Activated T-cell treated with anti-CD3 and anti-CD28 coated beads for 48 hours (primary cell): ENCODE measurements around the gene COL4A1.
A peak's percentile ranks its signal among the peaks of the same experiment; 100 is the strongest.

ENCODE experiments used
- DNase-seq: peaks from one replicate; pipeline ENCODE4 v3.0.0-alpha.2; 2020; ENCODE audit warnings: low read depth

The COL4A1 gene

DNA sequence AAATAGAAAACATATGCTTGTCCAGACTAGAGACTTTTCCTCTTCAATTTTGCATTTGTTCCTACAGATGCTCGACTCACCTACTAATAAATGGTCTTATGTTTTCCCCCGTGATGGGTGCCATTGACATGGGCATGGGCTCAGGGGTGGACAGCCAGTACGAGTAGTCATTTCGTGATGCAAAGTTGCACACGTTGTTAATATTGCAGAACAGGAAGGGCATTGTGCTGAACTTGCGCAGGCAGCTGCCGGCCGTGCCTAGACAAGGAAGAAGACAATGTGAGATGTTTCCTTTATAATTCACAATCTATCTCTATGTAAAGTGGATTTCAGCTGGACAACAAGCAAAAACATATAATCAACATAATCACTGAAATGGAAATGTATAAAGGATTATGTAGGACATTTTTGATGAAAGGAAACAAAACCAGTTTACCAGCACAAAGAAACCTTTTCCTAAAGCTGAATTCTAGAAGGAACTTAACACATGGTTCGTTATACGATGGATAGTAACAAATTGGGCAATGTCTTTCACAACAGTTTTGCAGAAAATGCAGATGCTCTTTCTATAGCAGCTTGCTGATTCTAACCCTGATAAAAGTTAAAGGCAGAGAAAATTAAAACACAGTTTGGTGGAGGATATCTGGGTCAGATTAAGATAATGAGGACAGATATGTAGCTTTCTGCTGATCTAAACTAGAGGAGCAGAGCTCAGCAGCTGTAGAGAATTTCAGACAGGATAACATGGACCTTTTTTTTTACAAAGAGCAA lies 145.7 kb downstream of the COL4A1 start:
- DNase-seq = no peak

DNA sequence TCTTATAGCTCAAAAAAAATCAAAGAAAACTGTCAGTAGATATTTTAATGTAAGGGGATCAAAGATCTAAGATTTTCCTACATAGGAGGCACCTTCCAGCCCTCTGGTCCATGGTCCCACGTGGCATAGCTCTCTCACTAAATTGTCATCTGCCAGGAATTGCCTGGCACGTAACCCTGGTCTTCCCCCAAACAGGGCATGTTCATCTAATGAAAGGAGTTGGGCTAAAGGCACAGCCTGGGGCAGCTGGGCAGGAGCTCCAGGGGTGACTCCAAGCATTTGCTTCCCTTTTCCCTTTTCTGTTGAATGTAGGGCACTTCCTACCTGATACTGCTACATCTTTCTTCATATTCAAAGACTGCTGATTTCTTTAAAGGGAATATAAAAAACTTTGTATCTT lies 148.7 kb downstream of the COL4A1 start:
- no peak for DNase-seq

DNA sequence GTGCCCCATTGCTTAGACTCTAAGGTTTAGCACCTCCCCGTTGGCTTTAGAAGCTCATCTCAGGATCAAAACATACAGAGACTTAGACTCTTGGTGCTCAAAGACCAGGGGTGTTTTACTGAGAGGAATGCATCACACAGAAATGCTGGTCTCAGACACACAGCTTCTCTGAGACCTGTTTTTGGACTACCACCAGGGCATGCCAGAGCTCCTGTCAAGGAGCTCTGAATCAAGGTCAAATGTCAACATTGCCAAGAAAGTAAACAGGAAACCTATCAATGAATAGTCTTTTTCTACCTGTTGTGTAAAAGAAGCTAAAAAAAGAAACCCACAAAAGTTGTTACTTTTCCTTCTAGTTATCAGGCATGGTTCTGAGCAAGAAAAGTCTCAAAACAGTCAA lies 149.2 kb downstream of the COL4A1 start:
- DNase-seq = no peak

DNA sequence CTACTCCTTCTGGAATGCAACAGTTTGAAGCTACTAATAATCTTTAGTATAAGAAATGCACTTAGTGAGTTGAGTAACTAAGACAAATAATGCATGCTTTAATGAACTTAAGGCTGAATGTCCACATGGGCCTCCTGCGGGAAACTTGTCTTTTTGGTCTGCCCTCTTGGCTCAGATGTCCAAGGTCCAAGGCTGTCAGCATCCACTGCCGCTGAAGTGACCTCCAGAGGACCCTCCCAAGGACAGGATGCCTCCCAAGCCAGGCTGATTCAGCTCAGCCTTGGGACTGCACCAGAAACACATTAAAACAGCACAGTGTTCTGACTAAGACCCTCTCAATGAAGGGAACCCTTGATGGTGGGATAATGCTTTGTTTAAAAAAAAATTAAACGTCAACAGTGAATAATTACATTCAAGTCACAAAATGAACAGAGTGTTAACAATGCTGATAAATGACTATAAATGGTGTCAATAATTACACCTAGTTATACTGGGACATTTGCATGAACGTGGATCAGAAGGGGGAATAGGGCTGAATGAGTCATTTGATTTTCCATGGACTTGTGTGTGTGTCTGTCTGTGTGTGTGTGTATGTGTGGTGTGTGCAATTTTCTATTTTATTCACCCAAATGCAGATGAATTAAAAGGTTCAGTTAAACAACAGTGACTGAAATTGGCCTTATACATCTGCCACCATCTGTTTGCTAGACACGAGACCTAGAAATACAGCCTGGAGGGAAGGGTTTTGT lies 150.5 kb downstream of the COL4A1 start:
- no peak for DNase-seq

DNA sequence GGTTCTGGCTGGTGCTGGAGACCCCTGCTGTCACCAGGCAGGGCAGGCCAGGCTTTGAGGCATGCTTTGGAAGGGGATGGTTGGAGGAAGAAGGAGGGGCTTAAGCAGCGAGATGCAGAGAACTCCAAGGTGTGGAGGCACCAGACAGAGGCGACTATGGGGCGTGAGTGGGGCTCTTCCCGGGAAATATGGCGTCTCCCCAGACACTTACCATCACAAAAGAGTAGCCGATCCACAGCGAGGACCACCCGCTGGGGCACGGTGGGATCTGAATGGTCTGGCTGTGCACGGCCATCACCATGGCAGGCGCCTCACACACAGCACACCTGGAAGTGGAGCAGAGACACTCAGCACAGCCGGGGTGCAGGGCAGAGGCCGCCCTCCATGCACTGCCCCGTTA lies 151.9 kb downstream of the COL4A1 start:
- DNase-seq = no peak

DNA sequence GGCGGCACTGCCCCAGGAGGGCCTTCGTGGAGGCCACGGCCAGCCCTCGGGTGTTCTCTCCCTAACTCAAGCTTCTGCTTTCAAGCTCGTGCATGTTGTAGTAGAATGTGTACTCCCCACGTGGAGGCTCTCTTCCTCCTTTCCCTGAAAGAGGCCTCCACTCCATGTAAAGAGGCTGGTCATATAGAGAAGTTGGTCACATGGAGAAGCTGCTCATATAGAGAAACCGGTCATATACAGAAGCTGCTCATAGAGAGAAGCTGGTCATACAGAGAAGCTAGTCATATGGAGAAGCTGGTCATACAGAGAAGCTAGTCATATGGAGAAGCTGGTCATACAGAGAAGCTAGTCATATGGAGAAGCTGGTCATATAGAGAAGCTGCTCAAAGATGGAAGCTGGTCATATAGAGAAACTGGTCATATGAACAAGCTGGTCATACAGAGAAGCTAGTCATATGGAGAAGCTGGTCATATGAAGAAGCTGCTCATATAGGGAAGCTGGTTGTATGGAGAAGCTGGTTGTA lies 152.5 kb downstream of the COL4A1 start:
- no peak for DNase-seq

DNA sequence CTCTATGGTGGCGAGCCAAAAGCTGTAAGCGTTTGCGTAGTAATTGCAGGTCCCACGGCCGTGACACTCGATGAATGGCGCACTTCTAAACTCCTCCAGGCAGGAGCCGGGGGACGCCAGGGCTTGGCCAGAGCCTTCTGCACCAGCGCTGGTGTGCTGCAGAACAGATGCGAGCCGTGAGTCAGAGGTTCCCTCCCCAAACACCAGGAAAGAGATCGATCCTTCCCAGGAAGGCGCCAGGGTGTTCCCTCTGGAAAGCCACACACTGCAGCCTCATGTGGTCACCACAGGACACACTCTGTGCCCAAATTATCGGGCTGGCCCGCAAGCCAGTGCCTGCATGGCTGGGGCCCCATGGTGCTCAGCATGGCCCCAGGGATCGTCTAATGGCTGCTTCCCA lies 154.6 kb downstream of the COL4A1 start:
- DNase-seq = no peak

DNA sequence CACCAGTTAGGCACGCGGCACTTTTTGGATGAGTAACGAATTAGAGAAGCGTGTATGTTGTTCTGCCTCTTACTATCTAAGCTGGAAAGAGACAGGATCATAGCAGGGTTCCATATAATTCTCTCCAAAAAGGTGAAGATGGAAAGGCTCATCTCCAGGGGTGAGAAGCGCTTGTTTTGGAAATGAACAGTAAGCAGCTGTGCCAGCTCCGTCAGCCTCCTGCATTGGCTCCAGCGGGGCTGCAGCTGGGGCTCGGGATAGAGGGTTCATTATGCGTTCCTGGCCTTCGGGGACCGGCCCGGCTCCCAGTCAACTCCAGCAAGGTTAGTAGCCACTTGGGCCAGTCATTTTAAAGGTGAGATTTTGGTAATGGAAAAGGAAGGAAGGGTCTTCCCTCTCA lies 155.5 kb downstream of the COL4A1 start:
- no peak for DNase-seq

DNA sequence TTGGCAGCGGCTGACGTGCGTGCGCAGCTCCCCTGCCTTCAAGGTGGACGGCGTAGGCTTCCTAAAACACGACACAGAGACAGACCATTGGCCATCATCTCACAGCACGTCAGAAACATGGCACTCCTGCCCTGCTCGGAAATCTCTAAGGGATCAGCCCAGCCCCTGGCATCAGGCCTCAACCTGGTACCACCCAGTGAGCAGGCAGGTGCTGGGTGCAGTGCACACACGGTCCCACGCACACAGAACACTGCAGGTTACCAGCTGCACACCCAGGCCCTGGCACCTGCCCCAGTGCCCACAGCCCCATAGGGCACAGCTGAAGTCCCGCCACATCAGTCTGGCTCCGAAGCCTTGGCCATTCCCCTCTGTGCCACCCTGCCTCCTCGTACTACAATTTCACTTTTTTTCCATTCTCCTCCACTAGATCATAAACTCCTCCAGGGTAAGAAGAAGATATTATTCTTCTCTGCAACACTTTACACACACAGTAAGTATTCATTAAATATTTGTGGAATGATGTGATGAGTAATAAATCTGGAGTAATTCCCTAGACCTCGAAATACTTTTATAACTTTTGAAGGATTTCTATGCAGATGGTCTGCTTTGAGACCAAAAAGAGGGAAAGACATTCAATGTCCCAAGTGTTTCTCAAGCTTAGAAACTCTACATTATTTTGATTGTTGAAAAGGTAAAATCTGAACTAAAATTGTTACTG lies 156.4 kb downstream of the COL4A1 start:
- no peak for DNase-seq

DNA sequence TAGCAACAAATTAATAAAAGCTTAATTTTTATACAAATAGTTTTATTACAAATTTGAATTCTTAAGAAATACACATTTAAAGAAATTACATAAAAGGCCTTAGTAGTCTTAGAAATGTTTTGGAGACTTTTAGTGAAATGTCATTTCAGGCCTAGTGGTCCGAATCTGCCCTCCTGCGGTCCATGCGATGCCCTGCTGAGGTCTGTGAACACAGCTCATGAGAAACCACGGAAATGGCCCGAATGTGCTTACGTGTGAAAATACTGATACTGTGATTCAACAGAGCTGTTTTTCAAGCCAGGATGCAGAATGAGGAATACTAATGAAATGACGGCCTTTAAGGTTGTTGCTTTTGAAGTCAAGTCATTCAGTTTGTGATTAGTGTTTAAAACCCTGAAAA lies 157.9 kb downstream of the COL4A1 start:
- no peak for DNase-seq

DNA sequence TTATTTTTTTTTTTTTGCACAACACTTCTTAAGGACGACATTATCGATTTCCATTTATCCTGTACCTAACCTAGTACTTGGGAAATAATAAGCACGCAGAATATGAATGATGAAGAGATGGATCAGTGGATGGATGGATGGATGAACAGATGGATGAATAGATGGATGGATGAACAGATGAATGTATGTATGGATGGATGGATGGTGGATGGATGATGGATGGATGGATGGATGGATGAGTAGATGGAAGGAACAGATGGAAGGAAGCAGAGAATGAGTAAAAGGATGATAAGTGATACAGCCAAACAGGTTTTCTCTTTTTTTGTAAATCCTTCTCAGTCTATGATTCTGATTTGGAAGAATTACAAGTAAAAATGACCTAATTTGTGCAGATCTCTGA lies 166.9 kb downstream of the COL4A1 start:
- DNase-seq = no peak

DNA sequence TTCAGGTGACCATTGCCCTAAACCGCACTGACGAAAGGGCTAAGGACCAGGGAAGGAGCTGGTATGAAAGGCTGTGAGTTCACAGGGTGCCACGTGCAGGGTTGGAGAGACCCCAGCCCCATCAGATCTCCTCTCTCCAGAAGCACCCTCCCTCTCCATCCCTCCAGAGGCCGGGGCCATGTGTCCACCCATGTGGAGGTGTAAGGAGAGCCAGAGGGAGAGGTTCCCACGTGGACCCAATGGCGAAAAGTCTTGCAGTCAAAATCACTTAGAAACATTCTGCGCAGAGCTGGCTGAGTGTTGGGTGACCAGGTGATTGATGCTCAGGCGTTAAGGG lies 168.3 kb downstream of the COL4A1 start:
- no peak for DNase-seq

DNA sequence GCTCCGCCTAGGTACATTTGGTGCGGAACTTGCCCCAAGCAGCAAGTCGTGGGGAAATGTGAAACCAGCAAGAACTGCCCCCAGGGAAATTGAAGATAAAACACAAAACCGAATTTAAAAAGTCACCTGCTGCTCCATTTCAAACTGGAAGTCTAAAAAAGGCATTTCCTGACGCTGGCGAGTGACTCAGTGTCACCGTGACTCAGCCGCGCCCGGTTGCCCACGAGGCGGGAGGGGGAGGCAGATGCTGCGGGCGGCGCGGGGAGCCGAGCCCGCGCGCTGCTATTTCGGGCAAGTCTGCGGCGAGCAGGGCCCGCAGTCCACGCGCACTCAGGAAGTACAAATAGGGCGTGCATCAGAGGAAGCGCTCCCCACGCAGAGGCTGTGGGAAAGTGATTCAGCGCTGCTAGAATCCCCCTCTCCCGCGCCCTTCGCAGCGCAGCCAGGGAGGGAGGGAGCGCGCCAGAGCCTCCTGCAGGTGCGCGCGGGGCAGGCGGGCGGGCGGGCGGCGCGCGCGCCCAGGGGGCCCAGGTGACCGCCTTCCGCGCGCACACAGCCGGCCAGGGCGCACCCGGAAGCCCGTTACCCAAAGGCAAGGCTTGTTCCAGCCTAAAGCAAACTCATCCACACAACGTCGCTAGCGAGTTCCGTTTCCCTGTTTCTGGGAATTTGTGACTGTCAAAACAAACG lies 168.8 kb downstream of the COL4A1 start:
- peak; percentile 69 for DNase-seq

DNA sequence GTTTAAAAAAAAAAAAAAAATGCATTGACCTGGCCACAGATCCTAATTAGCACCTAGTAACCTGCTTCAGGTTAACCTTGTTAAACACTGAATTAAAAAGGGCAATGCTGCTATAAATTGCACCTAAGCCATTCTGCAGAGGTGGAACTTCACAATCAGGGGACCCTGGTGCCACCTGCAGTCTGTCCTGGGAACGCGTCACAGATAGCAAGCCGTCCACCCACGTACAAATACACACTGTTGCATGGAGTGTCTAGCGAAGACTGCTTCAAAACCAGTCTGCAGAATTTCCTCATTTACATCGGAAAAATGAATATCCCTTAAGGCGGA lies 169.3 kb downstream of the COL4A1 start:
- no peak for DNase-seq

DNA sequence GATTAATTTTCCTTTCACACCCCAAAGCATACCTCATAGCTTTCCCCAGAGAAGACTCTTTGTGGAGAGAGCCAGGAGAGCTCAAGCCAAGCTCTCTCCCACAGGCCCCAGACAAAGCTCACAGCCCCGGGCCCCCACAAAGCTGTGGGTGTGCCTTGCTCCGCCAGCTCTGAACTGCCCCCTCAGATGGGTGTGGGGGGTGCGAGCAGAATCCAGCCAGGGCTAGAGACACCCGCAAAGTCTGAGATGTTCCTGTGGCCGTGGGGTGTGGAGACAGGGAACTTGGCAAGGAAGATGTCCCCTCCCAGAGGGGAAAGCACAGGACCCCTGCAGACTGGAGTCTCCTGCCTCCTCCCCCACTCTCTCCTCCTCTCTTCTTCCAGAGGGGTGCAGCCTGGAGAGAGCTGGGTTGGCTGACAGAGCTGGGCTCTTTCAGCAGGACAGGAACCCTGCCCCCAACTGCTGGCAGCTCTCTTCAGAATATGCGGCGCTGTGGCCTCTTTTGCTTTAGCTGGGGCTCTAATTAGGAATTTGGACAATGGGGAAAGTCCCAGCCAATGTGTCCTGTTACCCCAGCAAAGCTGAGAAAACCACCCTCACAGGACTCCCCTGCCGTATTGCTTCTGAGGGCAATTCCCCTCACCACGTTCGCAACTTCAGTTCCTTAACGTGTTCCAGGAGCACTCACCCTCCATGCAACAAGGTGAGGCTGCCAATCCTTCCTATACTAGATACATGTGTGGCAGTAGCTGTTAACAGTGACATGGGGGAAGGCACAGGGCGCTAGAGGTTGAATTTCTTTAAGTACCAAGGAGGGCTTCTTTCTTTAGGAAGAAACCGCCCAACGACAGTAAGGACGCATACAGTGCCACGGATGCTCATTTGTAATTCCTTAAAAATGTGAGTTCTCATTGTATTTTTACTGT lies 170.0 kb downstream of the COL4A1 start:
- no peak for DNase-seq

DNA sequence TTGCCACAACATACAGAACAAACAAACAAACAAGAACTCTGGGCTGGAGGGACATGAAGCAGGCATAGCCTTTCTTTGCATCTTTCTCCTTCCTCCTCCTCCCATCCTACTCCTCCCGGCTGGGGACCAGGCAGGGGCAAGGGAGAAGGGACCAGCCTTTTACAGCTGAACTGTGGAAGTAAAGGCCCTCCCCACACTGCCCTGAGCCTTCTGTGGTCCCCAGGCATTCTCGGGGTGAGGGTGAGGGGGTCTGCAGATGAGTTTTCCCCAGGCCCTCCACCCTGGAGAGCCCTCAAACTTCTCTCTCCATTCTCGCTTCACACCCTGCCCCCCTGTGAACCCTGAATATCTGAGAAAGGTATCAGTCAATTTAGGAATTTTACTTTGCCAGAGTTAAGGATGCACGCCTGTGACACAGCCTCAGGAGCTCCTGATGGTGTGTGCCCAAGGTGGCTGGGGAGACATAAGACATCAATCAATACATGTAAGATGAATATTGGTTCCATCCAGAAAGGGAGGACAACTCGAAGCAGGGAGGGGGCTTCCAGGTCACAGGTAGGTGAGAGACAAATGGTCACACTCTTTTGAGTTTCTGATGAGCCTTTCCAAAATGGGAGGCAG lies 170.9 kb downstream of the COL4A1 start:
- DNase-seq = no peak

DNA sequence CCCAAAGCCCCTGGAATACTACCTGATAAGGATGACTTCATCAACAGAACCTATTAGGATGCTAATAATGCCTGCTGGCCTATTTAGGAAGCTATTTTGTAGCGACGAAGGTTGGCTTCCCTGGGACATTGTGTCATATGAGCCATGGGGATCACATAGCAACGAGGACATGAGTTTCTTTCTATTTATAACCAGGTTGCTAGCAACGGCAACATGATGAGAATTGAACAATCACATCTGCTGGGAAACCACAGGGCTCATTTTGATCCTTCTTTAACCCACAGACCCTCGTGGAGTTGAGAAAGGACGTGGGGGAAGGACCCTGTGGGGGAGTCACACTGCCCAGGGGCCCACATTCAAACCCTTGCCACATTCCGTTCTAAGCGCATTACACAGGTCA lies 172.2 kb downstream of the COL4A1 start:
- DNase-seq = no peak

DNA sequence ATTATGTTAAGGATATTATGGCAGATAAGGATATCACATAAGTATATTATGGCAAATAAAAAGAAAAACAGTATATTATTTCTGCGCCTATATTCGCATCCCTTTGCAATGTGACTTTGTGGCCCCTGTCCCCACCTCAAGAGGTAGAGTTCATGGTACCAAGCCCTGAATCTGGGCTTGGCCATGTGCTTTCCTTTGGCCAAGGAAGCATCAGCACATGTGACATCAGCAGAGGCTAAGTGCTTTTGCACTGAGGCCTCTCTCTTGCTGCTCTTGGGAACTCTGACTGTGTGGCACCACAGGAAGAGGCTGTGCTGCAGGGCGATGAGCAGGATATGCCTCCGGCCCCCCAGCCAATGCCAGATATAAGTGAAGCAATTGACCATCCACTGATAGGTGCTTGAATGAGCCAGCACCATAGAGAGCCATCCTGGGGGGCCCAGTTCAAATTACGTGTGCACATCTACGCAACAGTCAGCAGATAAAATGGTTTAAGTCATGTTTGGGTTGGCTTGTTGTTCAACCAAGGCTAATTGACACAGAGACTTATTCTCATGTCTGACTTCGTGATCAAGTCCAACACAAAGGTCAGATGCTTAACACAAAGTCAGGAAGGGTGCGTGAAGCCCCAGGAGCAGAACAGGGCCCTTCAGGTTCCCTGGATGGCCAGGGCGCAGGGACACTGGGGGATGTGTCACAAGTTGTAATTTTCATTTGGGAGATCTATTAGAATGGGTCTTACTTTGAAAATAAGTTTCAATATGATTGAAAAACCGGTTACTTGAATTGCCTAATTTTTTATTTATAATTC lies 173.3 kb downstream of the COL4A1 start:
- no peak for DNase-seq

DNA sequence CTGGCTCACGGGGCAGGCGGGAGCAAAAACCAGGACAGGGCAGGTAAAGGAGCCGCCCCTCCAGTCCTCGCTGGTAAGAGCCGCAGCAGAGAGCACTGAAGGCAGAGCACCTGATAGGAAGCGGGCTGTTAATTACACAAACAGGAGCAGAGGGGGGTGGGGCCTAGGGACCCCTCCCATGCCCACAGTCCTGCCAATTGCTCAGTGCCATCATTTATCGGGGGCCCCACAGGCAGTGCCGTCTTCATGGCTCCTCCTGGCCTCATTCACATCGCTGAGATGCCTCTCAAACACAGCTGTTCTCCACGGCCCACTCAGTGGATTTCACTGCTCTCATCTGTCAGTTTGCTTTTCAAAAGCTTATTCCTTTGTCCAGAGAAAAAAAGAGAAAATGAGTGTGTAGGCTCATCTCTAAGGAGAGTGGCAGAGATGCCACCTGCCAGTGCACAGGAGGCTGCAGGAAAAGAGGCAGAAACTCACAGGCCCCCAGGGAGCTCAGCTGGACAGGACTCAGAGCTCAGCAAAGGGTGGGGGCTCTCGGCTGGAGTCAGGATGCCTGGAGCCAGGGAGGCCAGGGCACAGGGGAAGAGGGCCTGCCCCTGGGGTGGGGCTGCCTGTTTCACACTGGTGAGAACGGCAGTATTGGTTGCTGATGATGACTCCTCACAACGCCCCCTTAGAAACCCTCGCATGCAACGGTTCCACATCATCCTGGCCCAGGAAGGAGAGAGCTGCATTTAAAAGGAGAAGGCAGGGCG lies 174.6 kb downstream of the COL4A1 start:
- no peak for DNase-seq
